Activated naive CD8-positive, alpha-beta T cell treated with anti-CD3 and anti-CD28 coated beads, Interleukin-2, amount 10 ng/mL, durations not matched to agents 7 days and 5 days (primary cell): ENCODE data around the gene DGCR2. TPM values are rescaled to one million over a fixed set of nuclear protein-coding genes. Genes with fewer than 3 reads are reported as not detected.

Source experiments
- ATAC-seq: fragments of 150-1000 bp; cut with Tn5 transposase; one replicate; pipeline ENCODE4 v1.10.0; 2021; ENCODE audit warnings: low read depth, moderate library complexity
- POLR2A ChIA-PET: fragments of 350-600 bp; sonication (Branson Sonifier 250); formaldehyde crosslinking; loops from one replicate; lab custom pipeline; 2021; ENCODE audit warnings: antibody characterized with exemption; lab: Charles Lee
- DNase-seq: peaks from one replicate; pipeline ENCODE4 v3.0.0; 2021
- H3K27ac Mint-ChIP-seq: one replicate; pipeline ENCODE4 v1.8.0; 2022; ENCODE audit warnings: mild to moderate bottlenecking, mixed read lengths
- H3K27me3 Mint-ChIP-seq: one replicate; pipeline ENCODE4 v1.8.0; 2022; ENCODE audit warnings: mild to moderate bottlenecking, moderate library complexity, mixed read lengths
- H3K36me3 Mint-ChIP-seq: one replicate; pipeline ENCODE4 v1.8.0; 2021; ENCODE audit warnings: mild to moderate bottlenecking, mixed read lengths
- H3K4me1 Mint-ChIP-seq: one replicate; pipeline ENCODE4 v1.8.0; 2021; ENCODE audit warnings: mixed read lengths
- H3K4me3 Mint-ChIP-seq: one replicate; pipeline ENCODE4 v1.8.0; 2022; ENCODE audit warnings: mild to moderate bottlenecking, moderate library complexity, mixed read lengths
- H3K9me3 Mint-ChIP-seq: one replicate; pipeline ENCODE4 v1.8.0; 2021; ENCODE audit warnings: mixed read lengths
- total RNA-seq, 2 experiments: library from RNA; stranded (reverse); gene quantifications; one replicate each; pipeline ENCODE4 v1.2.3, GENCODE V29; 2021

DGCR2 gene
- total RNA-seq, 2 experiments from 2014 or later = 38.0 to 38.3 TPM

GRCh38 chr22:19048531-19048930, 73.7 kb downstream of the DGCR2 start:
- no peaks in the 10 kb centered on the region for H3K9me3 Mint-ChIP-seq
- peak; percentile 15 for DNase-seq
- peaks cover 2% of the 10 kb centered on the region for H3K4me1 Mint-ChIP-seq
- H3K27me3 Mint-ChIP-seq = no peaks in the 10 kb centered on the region
- H3K36me3 Mint-ChIP-seq = peaks cover 13% of the 10 kb centered on the region
- H3K27ac Mint-ChIP-seq = no peak overlapping the region
- ATAC-seq = no peak
- H3K4me3 Mint-ChIP-seq = no peak overlapping the region
- POLR2A ChIA-PET = no interaction called here

GRCh38 chr22:19047993-19048392, 74.2 kb downstream of the DGCR2 start:
- Mint-ChIP-seq H3K9me3 (no peaks in the 10 kb centered on the region), H3K4me1 (peaks cover 2% of the 10 kb centered on the region), H3K4me3 (no peak overlapping the region), H3K36me3 (peaks cover 13% of the 10 kb centered on the region), H3K27ac (no peak overlapping the region), H3K27me3 (no peaks in the 10 kb centered on the region)
- POLR2A ChIA-PET = no interaction called here
- ATAC-seq = no peak
- DNase-seq = peak; percentile 3

GRCh38 chr22:19046719-19047609, 75.2 kb downstream of the DGCR2 start:
- no peak for ATAC-seq
- Mint-ChIP-seq H3K36me3 (peaks cover 13% of the 10 kb centered on the region), H3K4me1 (peaks cover 2% of the 10 kb centered on the region), H3K9me3 (no peaks in the 10 kb centered on the region), H3K27me3 (no peaks in the 10 kb centered on the region), H3K4me3 (no peak overlapping the region), H3K27ac (no peak overlapping the region)
- DNase-seq = peak; percentile 12
- POLR2A ChIA-PET = no interaction called here

- POLR2A ChIA-PET = no interaction called here
- Mint-ChIP-seq H3K4me1 (peaks cover 2% of the 10 kb centered on the region), H3K9me3 (no peaks in the 10 kb centered on the region), H3K27ac (no peak overlapping the region), H3K27me3 (no peaks in the 10 kb centered on the region), H3K4me3 (no peak overlapping the region), H3K36me3 (peaks cover 13% of the 10 kb centered on the region)
- ATAC-seq = no peak
- no peak for DNase-seq
Observed at GRCh38 chr22:19046287-19046686, 75.9 kb downstream of the DGCR2 start.

- H3K9me3 Mint-ChIP-seq = no peaks in the 10 kb centered on the region
- peaks cover 10% of the 10 kb centered on the region for H3K36me3 Mint-ChIP-seq
Observed at GRCh38 chr22:19045094-19045493, 77.1 kb downstream of the DGCR2 start.

GRCh38 chr22:19044381-19044780, 77.8 kb downstream of the DGCR2 start:
- DNase-seq (peak; percentile 13), ATAC-seq (no peak)
- no peaks in the 10 kb centered on the region for H3K9me3 Mint-ChIP-seq
- H3K4me1 Mint-ChIP-seq = no peaks in the 10 kb centered on the region
- POLR2A ChIA-PET = no interaction called here
- H3K36me3 Mint-ChIP-seq = peaks cover 6% of the 10 kb centered on the region
- H3K4me3 Mint-ChIP-seq = no peak overlapping the region
- no peak overlapping the region for H3K27ac Mint-ChIP-seq
- no peaks in the 10 kb centered on the region for H3K27me3 Mint-ChIP-seq

More at GRCh38 chr22:19045094-19045493, 77.1 kb downstream of the DGCR2 start:
- POLR2A ChIA-PET = no interaction called here
- H3K4me1 Mint-ChIP-seq = peaks cover 1% of the 10 kb centered on the region
- no peak overlapping the region for H3K27ac Mint-ChIP-seq
- H3K4me3 Mint-ChIP-seq = no peak overlapping the region
- DNase-seq (no peak), ATAC-seq (no peak)
- no peaks in the 10 kb centered on the region for H3K27me3 Mint-ChIP-seq

- POLR2A ChIA-PET = no interaction called here
- DNase-seq (peak; percentile 21), ATAC-seq (no peak)
- H3K27ac Mint-ChIP-seq = no peak overlapping the region
- no peaks in the 10 kb centered on the region for H3K27me3 Mint-ChIP-seq
- H3K36me3 Mint-ChIP-seq = peaks cover 6% of the 10 kb centered on the region
- no peaks in the 10 kb centered on the region for H3K4me1 Mint-ChIP-seq
- no peaks in the 10 kb centered on the region for H3K9me3 Mint-ChIP-seq
- H3K4me3 Mint-ChIP-seq = no peak overlapping the region
Observed at GRCh38 chr22:19043121-19044085, 78.8 kb downstream of the DGCR2 start.

- DNase-seq = peak; percentile 23
- Mint-ChIP-seq H3K4me3 (no peak overlapping the region), H3K27me3 (no peaks in the 10 kb centered on the region), H3K9me3 (no peaks in the 10 kb centered on the region), H3K27ac (no peak overlapping the region), H3K36me3 (peaks cover 4% of the 10 kb centered on the region), H3K4me1 (no peaks in the 10 kb centered on the region)
- POLR2A ChIA-PET = no interaction called here
- no peak for ATAC-seq
Observed at GRCh38 chr22:19042285-19043120, 79.7 kb downstream of the DGCR2 start.

GRCh38 chr22:19041704-19042074, 80.5 kb downstream of the DGCR2 start:
- POLR2A ChIA-PET = no interaction called here
- H3K27ac Mint-ChIP-seq = no peak overlapping the region

GRCh38 chr22:19040888-19041703, 81.1 kb downstream of the DGCR2 start:
- Mint-ChIP-seq H3K36me3 (peaks cover 1% of the 10 kb centered on the region), H3K4me3 (no peak overlapping the region), H3K27ac (no peak overlapping the region), H3K4me1 (no peaks in the 10 kb centered on the region), H3K9me3 (no peaks in the 10 kb centered on the region), H3K27me3 (no peaks in the 10 kb centered on the region)
- no peak for ATAC-seq
- peak; percentile 22 for DNase-seq
- POLR2A ChIA-PET = no interaction called here

More at GRCh38 chr22:19041704-19042074, 80.5 kb downstream of the DGCR2 start:
- peaks cover 3% of the 10 kb centered on the region for H3K36me3 Mint-ChIP-seq
- ATAC-seq = no peak
- no peaks in the 10 kb centered on the region for H3K9me3 Mint-ChIP-seq
- H3K4me3 Mint-ChIP-seq = no peak overlapping the region
- DNase-seq = peak; percentile 17
- H3K27me3 Mint-ChIP-seq = no peaks in the 10 kb centered on the region
- no peaks in the 10 kb centered on the region for H3K4me1 Mint-ChIP-seq

GRCh38 chr22:19040391-19040861, 81.8 kb downstream of the DGCR2 start:
- H3K9me3 Mint-ChIP-seq = no peaks in the 10 kb centered on the region
- POLR2A ChIA-PET = no interaction called here
- H3K4me1 Mint-ChIP-seq = no peaks in the 10 kb centered on the region
- H3K27ac Mint-ChIP-seq = no peak overlapping the region
- H3K36me3 Mint-ChIP-seq = peaks cover 1% of the 10 kb centered on the region
- no peak overlapping the region for H3K4me3 Mint-ChIP-seq
- H3K27me3 Mint-ChIP-seq = no peaks in the 10 kb centered on the region
- DNase-seq (peak; percentile 20), ATAC-seq (no peak)

- peaks cover 1% of the 10 kb centered on the region for H3K36me3 Mint-ChIP-seq
- H3K9me3 Mint-ChIP-seq = no peaks in the 10 kb centered on the region
- H3K4me1 Mint-ChIP-seq = no peaks in the 10 kb centered on the region
- ATAC-seq (no peak), DNase-seq (peak; percentile 15)
- H3K4me3 Mint-ChIP-seq = no peak overlapping the region
- POLR2A ChIA-PET = no interaction called here
- H3K27me3 Mint-ChIP-seq = no peaks in the 10 kb centered on the region
- H3K27ac Mint-ChIP-seq = no peak overlapping the region
Observed at GRCh38 chr22:19039796-19040280, 82.4 kb downstream of the DGCR2 start.
